Peyer's patch (tissue), 4 donors: ENCODE results near the gene GPR84.

Experiments used
- POLR2A ChIP-seq, 2 donors: fragments of 450-650 bp; IDR thresholded peaks; one replicate each; pipeline ENCODE4 v1.5.1; 2017; ENCODE audit warnings: antibody characterized with exemption in 2 of 2, mild to moderate bottlenecking in 2 of 2, moderate library complexity in 2 of 2
- TF ChIP-seq, protein P1 (sequence below), 6 experiments: fragments of 450-650 bp in 4 of 6; fragments of 200-600 bp in 2 of 6; sonication (generic) in 1 of 6; IDR thresholded peaks; one replicate each; pipeline ENCODE4 v1.5.1; 2017 to 2019; ENCODE audit warnings: antibody characterized with exemption in 6 of 6, mild to moderate bottlenecking in 3 of 6, moderate library complexity in 1 of 6

- TF ChIP-seq, protein P1, sequence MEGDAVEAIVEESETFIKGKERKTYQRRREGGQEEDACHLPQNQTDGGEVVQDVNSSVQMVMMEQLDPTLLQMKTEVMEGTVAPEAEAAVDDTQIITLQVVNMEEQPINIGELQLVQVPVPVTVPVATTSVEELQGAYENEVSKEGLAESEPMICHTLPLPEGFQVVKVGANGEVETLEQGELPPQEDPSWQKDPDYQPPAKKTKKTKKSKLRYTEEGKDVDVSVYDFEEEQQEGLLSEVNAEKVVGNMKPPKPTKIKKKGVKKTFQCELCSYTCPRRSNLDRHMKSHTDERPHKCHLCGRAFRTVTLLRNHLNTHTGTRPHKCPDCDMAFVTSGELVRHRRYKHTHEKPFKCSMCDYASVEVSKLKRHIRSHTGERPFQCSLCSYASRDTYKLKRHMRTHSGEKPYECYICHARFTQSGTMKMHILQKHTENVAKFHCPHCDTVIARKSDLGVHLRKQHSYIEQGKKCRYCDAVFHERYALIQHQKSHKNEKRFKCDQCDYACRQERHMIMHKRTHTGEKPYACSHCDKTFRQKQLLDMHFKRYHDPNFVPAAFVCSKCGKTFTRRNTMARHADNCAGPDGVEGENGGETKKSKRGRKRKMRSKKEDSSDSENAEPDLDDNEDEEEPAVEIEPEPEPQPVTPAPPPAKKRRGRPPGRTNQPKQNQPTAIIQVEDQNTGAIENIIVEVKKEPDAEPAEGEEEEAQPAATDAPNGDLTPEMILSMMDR (IDR thresholded peaks at IDR 0.05): peak; percentile 92 to 100 (median 100)
- TF ChIP-seq POLR2A (IDR thresholded peaks at IDR 0.05): no peak
Measured at GRCh38 chr12:54379398-54380201, 15.3 kb upstream of the GPR84 start.
